AG04449 (cell line): ENCODE results near the gene TRABD2B.

Experiments
- CTCF ChIA-PET: fragments of 350-600 bp; formaldehyde crosslinking; extraction: SDS; loops from one replicate; lab custom pipeline; 2021; ENCODE audit warnings: antibody characterized with exemption; lab: Yijun Ruan, JAX
- POLR2A ChIA-PET: fragments of 400-600, 350-600 bp; formaldehyde crosslinking; extraction: SDS; loops from one replicate; lab custom pipeline; 2020; ENCODE audit warnings: antibody characterized with exemption, inconsistent platforms; lab: Yijun Ruan, JAX
- DNase-seq: peaks from one replicate; pipeline ENCODE4 v3.0.0-alpha.2; 2010; ENCODE audit warnings: low read depth, low spot score
- H3K4me3 ChIP-seq: 2 replicates; pipeline ENCODE4 v1.5.1; 2011; ENCODE audit warnings: low read depth, mild to moderate bottlenecking, control low read depth, low read length
- CTCF ChIP-seq: IDR thresholded peaks from one replicate; pipeline ENCODE4 v1.5.1; 2011; ENCODE audit warnings: mild to moderate bottlenecking, moderate library complexity, low read length, control low read depth, inconsistent platforms; ENCODE audit not compliant: insufficient read depth; ENCODE audit errors: missing control alignments

Gene TRABD2B

GRCh38 chr1:47803815-47804501, 193.2 kb downstream of the TRABD2B start:
- no peak for DNase-seq
- CTCF ChIA-PET = interaction anchor here (1.4 kb wide), 1 partner anchor 9 kb away, joined by 3 read pairs; no protein-coding TSS in a partner anchor
- H3K4me3 ChIP-seq = no peak overlapping the region
- no peak for TF ChIP-seq CTCF
- POLR2A ChIA-PET = no interaction called here

GRCh38 chr1:47797575-47797974, 199.6 kb downstream of the TRABD2B start:
- DNase-seq = no peak
- no peak overlapping the region for H3K4me3 ChIP-seq
- no peak for TF ChIP-seq CTCF
- POLR2A ChIA-PET = no interaction called here
- CTCF ChIA-PET = no interaction called here

- no peak for TF ChIP-seq CTCF
- no peak for DNase-seq
- no peak overlapping the region for H3K4me3 ChIP-seq
- CTCF ChIA-PET = no interaction called here
- POLR2A ChIA-PET = no interaction called here
Observed at GRCh38 chr1:47796626-47797025, 200.6 kb downstream of the TRABD2B start.

- no peak overlapping the region for H3K4me3 ChIP-seq
- CTCF ChIA-PET = no interaction called here
- no peak for DNase-seq
- POLR2A ChIA-PET = no interaction called here
- no peak for TF ChIP-seq CTCF
Observed at GRCh38 chr1:47795102-47795501, 202.1 kb downstream of the TRABD2B start.

GRCh38 chr1:47794530-47794929, 202.7 kb downstream of the TRABD2B start:
- no peak for DNase-seq
- H3K4me3 ChIP-seq = no peak overlapping the region
- CTCF ChIA-PET = no interaction called here
- TF ChIP-seq CTCF = no peak
- POLR2A ChIA-PET = no interaction called here

- CTCF ChIA-PET = no interaction called here
- no peak overlapping the region for H3K4me3 ChIP-seq
- no peak for DNase-seq
- TF ChIP-seq CTCF = no peak
- POLR2A ChIA-PET = no interaction called here
Observed at GRCh38 chr1:47794081-47794480, 203.1 kb downstream of the TRABD2B start.
